ENCODE data around the gene MS4A12.
"Not testable (repeated sequence)": the region's sequence is repeated elsewhere in the genome, so short reads cannot be mapped to it uniquely, and the experiment has no call there.

Gene MS4A12

DNA sequence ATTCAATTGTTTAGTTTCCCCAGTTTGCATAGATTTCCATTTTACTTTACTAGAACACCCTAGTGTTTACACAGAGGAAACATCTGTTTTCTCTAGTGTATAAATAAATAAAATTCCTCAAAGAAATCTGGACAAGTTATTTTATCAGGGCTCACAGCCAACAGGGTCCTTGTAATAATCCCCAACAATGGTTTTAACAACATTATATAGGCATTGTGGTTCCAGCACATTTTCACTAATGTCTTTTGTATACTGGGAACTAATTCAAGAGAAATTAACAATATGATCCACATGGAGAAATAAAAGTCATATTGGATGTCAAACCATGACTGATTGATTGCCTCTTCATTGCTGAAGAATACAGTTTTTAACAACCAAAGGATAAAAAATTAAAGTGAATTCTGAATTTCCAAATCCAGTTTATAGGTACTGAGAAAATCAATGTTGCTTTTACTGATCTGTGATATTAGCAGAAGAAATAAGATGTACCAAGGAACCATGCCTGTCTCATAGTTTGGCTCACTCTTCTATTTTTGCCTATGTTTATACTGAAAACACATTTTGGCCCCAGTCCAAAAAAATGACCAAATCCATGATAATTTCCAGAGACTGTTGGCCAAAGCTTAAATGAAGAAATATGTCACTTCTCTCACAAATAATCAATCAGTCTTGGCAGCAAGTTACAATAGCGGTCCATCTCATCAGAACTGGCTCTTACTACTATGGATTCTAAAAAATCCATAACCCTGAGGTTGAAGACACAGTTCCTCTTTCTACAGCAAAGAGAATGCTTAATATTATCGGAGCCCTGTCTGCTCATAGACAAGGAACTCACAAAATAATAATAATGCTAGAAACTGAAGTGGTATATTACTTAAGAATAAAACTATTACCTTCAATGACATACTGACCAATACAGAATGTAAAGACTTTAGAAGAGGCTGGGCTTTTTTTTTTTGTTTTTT lies 21.2 kb downstream of the MS4A12 start:
- no peak for DNase-seq

- no peak for DNase-seq
These were observed 22.7 kb downstream of the MS4A12 start, which contains the start of gene MS4A13 for GRCh38 chr11:60515144-60515855. TSS of gene MS4A13 (plus strand) at chr11:60515392. CDS start at chr11:60518084, 2,692 bp downstream.

DNA sequence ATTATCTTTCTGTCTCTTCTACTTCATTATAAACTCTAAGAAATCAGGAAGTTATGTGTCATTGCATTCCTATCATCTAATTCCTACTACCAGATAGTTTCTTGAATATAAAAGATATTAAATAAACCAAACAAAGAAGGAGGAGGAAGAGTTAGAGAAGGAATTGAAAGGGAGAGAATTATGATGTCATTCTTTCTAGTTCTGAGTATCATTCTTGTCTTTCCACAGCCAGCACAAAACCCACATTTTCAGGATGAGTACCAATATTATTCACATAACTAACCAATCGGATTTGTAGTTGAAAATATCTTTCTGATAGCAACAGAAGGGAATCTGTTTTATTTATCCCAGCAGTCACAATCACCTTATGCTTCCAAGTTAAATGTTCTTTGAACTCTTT lies 35.9 kb downstream of the MS4A12 start:
- no peak for DNase-seq

- DNase-seq = no peak
These were observed 36.4 kb downstream of the MS4A12 start for GRCh38 chr11:60528934-60529333.

DNA sequence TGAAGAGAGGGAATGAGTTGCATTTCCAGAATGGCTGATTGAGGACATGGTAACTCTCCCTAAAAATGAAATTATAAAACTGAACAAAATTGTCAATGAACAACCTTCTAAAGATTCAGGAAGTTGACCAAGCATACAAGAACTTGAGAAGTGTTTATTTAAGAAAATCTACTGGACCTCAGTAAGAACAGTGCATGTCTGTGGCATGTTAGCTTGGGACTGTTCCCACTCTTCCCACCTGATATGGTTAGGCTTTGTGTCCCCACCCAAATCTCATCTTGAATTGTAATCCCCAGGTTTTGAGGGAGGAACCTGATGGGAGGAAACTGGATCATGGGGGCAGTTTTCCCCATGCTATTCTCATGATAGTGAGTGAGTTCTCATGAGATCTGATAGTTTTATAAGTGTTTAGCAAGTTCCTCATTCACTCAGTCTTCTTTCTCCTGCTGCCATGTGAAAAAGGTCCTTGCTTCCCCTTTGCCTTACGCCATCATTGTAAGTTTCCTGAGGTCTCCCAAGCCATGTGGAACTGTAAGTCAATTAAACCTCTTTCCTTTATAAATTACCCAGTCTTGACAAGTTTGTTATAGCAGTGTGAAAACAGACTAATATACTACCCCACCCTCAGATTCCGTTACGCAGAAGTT lies 38.0 kb downstream of the MS4A12 start:
- no peak for DNase-seq

DNA sequence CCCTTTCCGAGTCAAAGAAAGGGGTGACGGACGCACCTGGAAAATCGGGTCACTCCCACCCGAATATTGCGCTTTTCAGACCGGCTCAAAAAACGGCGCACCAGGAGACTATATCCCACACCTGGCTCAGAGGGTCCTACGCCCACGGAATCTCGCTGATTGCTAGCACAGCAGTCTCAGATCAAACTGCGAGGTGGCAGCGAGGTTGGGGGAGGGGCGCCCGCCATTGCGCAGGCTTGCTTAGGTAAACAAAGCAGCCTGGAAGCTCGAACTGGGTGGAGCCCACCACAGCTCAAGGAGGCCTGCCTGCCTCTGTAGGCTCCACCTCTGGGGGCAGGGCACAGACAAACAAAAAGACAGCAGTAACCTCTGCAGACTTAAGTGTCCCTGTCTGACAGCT lies 39.8 kb downstream of the MS4A12 start:
- DNase-seq = not testable (repeated sequence)

DNA sequence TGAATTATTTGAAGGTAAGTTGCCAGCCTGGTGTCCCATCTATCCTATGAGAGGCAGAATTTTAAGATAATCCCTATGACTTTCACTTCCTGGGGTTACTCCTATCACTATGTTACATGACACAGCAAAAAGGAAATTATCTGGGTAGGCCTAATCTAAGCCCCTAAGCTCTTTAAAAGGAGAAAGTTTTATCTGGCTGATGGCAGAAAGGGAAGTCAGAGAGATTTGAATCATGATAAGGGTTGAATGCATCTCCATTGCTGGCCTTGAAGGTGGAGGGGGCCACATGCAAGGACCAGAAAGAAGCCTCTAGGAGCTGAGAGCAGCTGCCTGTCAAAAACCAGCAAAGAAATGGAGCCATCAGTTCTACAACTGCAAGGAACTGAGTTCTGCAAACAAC lies 46.0 kb downstream of the MS4A12 start:
- DNase-seq = not testable (repeated sequence)

DNA sequence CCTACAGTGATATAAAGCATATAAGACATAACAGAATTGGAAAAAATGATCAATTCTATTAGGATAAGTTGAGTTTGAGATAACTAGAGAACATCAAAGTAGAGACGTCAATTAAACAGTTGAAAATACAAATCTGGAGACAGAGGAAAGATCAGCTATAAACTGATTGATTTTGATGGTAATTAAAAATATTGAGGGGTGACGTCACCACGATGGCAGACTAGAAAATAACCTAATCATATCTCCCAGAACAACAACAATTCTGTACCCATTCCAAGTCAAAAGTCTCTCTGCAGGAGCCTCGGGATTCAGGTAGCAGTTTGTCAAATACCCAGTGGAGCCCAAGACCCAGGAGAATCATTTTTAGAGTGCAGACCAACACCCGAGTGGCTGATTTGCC lies 51.5 kb downstream of the MS4A12 start:
- no peak for DNase-seq

All from stimulated activated naive CD4-positive, alpha-beta T cell treated with Interleukin-2 at 50 U/mL for 16 hours (primary cell).